ENCODE results near the gene ACCSL.

Gene ACCSL

GRCh38 chr11:44097821-44098220 lies 50.0 kb downstream of the ACCSL start:
- H3K4me3 ChIP-seq (ENCODE audit: low read depth, low read length): no peak overlapping the region
- no peak for DNase-seq (ENCODE audit: low read depth)
- TF ChIP-seq CTCF (IDR thresholded peaks at IDR 0.05; ENCODE audit: insufficient read depth, low read depth, low read length, missing control alignments): no peak

GRCh38 chr11:44101098-44101497 lies 53.3 kb downstream of the ACCSL start:
- H3K4me3 ChIP-seq (ENCODE audit: low read depth, low read length): no peak overlapping the region
- no peak for DNase-seq (ENCODE audit: low read depth)
- no peak for TF ChIP-seq CTCF (IDR thresholded peaks at IDR 0.05; ENCODE audit: insufficient read depth, low read depth, low read length, missing control alignments)

- H3K4me3 ChIP-seq (ENCODE audit: low read depth, low read length): no peak overlapping the region
- DNase-seq (ENCODE audit: low read depth): no peak
Measured at GRCh38 chr11:44104481-44105294, 56.9 kb downstream of the ACCSL start.

GRCh38 chr11:44108260-44108659 lies 60.5 kb downstream of the ACCSL start:
- no peak for TF ChIP-seq CTCF (IDR thresholded peaks at IDR 0.05; ENCODE audit: insufficient read depth, low read depth, low read length, missing control alignments)
- no peak for DNase-seq (ENCODE audit: low read depth)
- no peak overlapping the region for H3K4me3 ChIP-seq (ENCODE audit: low read depth, low read length)

More at GRCh38 chr11:44104481-44105294, 56.9 kb downstream of the ACCSL start:
- TF ChIP-seq CTCF (IDR thresholded peaks at IDR 0.05; ENCODE audit: insufficient read depth, low read depth, low read length, missing control alignments): no peak
